ENCODE measurements around the gene VAV2. TPM values are rescaled to one million over a fixed set of nuclear protein-coding genes. Genes with fewer than 3 reads are reported as not detected.

Gene VAV2
- polyA plus RNA-seq, 1 donor = 17.3 TPM

- no peak for DNase-seq
These were observed 36.0 kb upstream of the VAV2 start for GRCh38 chr9:134028076-134028475.

- no peak for DNase-seq
These were observed 35.4 kb upstream of the VAV2 start for GRCh38 chr9:134027561-134027960.

- no peak for DNase-seq
These were observed 34.9 kb upstream of the VAV2 start for GRCh38 chr9:134026981-134027380.

- DNase-seq = no peak
These were observed 34.5 kb upstream of the VAV2 start for GRCh38 chr9:134026581-134026980.

- DNase-seq = no peak
These were observed 33.8 kb upstream of the VAV2 start for GRCh38 chr9:134025606-134026541.

- peak; percentile 96 for DNase-seq
These were observed 32.9 kb upstream of the VAV2 start, which contains the start of gene BRD3OS for GRCh38 chr9:134024828-134025605. TSS of gene BRD3OS (plus strand) at chr9:134025481. CDS start at chr9:134026748, 1,267 bp downstream.

GRCh38 chr9:134024214-134024792, 32.2 kb upstream of the VAV2 start:
- no peak for DNase-seq

- no peak for DNase-seq
These were observed 22.8 kb upstream of the VAV2 start for GRCh38 chr9:134014946-134015345.

- no peak for DNase-seq
These were observed 19.3 kb upstream of the VAV2 start for GRCh38 chr9:134011401-134011800.

- no peak for DNase-seq
These were observed 18.4 kb upstream of the VAV2 start for GRCh38 chr9:134010310-134011173.

- DNase-seq = no peak
These were observed 15.4 kb upstream of the VAV2 start for GRCh38 chr9:134007571-134007970.

- no peak for DNase-seq
These were observed 15.0 kb upstream of the VAV2 start for GRCh38 chr9:134007150-134007549.

- no peak for DNase-seq
These were observed 13.3 kb upstream of the VAV2 start for GRCh38 chr9:134005381-134005780.

- DNase-seq = no peak
These were observed 12.8 kb upstream of the VAV2 start for GRCh38 chr9:134004881-134005280.

GRCh38 chr9:134004131-134004873, 12.2 kb upstream of the VAV2 start:
- no peak for DNase-seq

- DNase-seq = no peak
These were observed 11.1 kb upstream of the VAV2 start for GRCh38 chr9:134003237-134003636.

GRCh38 chr9:134002796-134003195, 10.7 kb upstream of the VAV2 start:
- no peak for DNase-seq

GRCh38 chr9:133999851-134000265, 7.7 kb upstream of the VAV2 start:
- DNase-seq = peak; percentile 41

GRCh38 chr9:133998915-133999595, 6.9 kb upstream of the VAV2 start:
- DNase-seq = no peak

- DNase-seq = no peak
These were observed 5.5 kb upstream of the VAV2 start for GRCh38 chr9:133997584-133997983.

All from hindlimb muscle (tissue), 1 donor.